ENCODE results near the gene C1orf35.

DNA sequence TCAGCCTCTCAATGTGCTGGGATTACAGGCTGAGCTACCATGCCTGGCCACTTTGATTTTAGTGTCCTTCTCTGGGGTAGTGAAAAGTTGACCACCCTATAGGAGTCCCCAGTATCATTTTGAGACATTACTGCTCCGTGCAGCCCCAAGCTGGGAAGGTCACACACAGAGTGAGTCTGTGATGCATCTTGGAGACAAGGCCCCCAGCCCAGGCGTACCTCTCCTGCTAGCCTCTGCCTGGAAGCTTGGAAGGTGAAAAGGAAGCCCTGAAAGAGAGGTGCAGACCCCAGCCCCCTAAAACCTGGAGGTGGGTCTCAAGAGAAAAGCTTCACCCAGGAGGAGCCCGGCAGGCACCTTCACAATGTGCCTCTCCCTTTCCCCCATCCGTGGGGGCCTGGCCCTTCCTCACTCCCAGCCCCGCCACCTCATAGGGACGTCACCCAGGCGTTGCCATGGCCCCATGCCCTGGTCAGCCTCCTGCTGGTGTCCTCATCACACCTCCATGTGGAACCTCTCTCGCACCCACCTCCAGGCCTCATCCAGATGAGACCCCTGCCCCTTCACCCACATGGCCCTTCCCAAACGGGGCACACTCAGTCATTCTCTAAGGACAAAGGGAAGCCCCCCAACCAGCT is 26.2 kb downstream of the C1orf35 start:
- no peak for TF ChIP-seq EZH2phosphoT487 (IDR thresholded peaks at IDR 0.05)
- no peak for TF ChIP-seq CTCF (IDR thresholded peaks at IDR 0.05)
- no peak for TF ChIP-seq EZH2 (IDR thresholded peaks at IDR 0.05)

All from neural progenitor cell (in vitro differentiated cells).